ENCODE results near the gene THBS2. TPM values are rescaled to one million over a fixed set of nuclear protein-coding genes. Genes with fewer than 3 reads are reported as not detected.

The THBS2 gene
- total RNA-seq, 1 experiment from 2014 or later, result 0.39 TPM

- peak; percentile 58 for TF ChIP-seq POLR2AphosphoS5 (IDR thresholded peaks at IDR 0.05; ENCODE audit: low read depth, low read length)
- TF ChIP-seq ZFX (IDR thresholded peaks at IDR 0.05), result no peak
Observed at GRCh38 chr6:169292338-169293124, 38.9 kb upstream of the THBS2 start (continued).

DNA sequence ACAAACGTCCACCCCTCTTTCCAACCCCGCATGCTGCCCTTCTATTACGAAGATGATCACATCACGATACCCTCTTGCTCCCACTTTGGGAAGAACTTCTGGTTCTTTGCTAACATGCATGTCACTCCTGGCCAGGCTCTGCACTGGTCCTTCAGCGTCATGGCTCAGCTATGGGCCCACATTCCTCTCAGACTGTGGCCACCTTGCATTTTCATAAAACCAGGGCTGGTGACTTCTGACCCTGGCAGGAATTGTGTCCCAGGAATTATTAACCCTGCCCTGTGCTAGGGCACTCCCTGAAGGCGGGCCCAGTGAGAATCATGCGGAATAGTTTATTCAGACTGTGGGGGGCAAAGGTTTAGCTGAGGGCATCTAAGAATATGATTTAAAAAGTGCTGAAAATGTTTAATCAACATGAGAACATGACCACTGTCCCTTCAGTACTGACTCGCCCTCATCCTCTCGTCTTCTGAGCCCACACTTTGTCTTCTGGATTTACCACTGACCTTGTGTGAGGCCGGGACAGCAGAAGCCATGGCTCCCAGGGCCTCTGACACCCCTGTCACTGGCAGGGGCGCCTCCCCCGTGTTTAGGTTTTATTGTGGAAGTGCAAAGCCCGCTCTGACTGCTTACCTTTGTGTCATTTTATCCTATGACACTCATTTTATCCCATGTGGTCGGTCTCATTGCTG lies 38.1 kb upstream of the THBS2 start:
- no peak for TF ChIP-seq EGR1 (IDR thresholded peaks at IDR 0.05; ENCODE audit: low read depth)
- TF ChIP-seq ELF1 (IDR thresholded peaks at IDR 0.05; ENCODE audit: borderline replicate concordance, low read depth), result no peak
- no peak for TF ChIP-seq SRF (IDR thresholded peaks at IDR 0.05; ENCODE audit: low read depth)
- TF ChIP-seq, protein P1, sequence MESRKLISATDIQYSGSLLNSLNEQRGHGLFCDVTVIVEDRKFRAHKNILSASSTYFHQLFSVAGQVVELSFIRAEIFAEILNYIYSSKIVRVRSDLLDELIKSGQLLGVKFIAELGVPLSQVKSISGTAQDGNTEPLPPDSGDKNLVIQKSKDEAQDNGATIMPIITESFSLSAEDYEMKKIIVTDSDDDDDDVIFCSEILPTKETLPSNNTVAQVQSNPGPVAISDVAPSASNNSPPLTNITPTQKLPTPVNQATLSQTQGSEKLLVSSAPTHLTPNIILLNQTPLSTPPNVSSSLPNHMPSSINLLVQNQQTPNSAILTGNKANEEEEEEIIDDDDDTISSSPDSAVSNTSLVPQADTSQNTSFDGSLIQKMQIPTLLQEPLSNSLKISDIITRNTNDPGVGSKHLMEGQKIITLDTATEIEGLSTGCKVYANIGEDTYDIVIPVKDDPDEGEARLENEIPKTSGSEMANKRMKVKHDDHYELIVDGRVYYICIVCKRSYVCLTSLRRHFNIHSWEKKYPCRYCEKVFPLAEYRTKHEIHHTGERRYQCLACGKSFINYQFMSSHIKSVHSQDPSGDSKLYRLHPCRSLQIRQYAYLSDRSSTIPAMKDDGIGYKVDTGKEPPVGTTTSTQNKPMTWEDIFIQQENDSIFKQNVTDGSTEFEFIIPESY (IDR thresholded peaks at IDR 0.05; ENCODE audit: extremely low read depth, insufficient replicate concordance, low read length), result no peak
- TF ChIP-seq POLR2AphosphoS5 (IDR thresholded peaks at IDR 0.05; ENCODE audit: low read depth, low read length), result no peak
- TF ChIP-seq TCF7L2 (IDR thresholded peaks at IDR 0.05; ENCODE audit: borderline replicate concordance, extremely low read depth, insufficient read depth, insufficient read length), result no peak
- TF ChIP-seq EZH2 (IDR thresholded peaks at IDR 0.05), result no peak
- TF ChIP-seq POLR2A (IDR thresholded peaks at IDR 0.05; ENCODE audit: borderline replicate concordance, extremely low read depth, insufficient read depth, insufficient read length), result no peak
- TF ChIP-seq, protein P2, sequence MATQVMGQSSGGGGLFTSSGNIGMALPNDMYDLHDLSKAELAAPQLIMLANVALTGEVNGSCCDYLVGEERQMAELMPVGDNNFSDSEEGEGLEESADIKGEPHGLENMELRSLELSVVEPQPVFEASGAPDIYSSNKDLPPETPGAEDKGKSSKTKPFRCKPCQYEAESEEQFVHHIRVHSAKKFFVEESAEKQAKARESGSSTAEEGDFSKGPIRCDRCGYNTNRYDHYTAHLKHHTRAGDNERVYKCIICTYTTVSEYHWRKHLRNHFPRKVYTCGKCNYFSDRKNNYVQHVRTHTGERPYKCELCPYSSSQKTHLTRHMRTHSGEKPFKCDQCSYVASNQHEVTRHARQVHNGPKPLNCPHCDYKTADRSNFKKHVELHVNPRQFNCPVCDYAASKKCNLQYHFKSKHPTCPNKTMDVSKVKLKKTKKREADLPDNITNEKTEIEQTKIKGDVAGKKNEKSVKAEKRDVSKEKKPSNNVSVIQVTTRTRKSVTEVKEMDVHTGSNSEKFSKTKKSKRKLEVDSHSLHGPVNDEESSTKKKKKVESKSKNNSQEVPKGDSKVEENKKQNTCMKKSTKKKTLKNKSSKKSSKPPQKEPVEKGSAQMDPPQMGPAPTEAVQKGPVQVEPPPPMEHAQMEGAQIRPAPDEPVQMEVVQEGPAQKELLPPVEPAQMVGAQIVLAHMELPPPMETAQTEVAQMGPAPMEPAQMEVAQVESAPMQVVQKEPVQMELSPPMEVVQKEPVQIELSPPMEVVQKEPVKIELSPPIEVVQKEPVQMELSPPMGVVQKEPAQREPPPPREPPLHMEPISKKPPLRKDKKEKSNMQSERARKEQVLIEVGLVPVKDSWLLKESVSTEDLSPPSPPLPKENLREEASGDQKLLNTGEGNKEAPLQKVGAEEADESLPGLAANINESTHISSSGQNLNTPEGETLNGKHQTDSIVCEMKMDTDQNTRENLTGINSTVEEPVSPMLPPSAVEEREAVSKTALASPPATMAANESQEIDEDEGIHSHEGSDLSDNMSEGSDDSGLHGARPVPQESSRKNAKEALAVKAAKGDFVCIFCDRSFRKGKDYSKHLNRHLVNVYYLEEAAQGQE (IDR thresholded peaks at IDR 0.05; ENCODE audit: low read depth), result no peak
- intact Hi-C loops (cut with micrococcal nuclease), result no loop called here
- DNase-seq (ENCODE audit: low read depth, low spot score) (no peak), ATAC-seq (peak; percentile 28)
- no peaks in the 10 kb centered on the region for H3K79me2 ChIP-seq (ENCODE audit: insufficient read depth, low read length)
- H3K9ac ChIP-seq (ENCODE audit: low read length), result no peak overlapping the region
- peaks cover 43 to 51% of the 10 kb centered on the region in 2 experiments for H3K4me1 ChIP-seq (ENCODE audit: control insufficient read depth in 1 of 2, insufficient read depth in 2 of 2, low read length in 2 of 2)
- peak overlapping the region in 1 of 2 experiments; percentile 44; a peak in 2 of 4 replicates for H3K4me3 ChIP-seq (replicated peaks in 1 of 2; ENCODE audit: low read depth in 1 of 2, low read length in 2 of 2)
- peak overlapping the region; percentile 84 for H3K27ac ChIP-seq (ENCODE audit: low read depth, low read length)
- no peaks in the 10 kb centered on the region for H3K27me3 ChIP-seq (ENCODE audit: insufficient read depth, low read length)
- ChIA-PET CTCF (no interaction called here), RAD21 (ENCODE audit: low non-redundant PET in 1 of 2, low total read pairs in 2 of 2, uncharacterized antibody in 2 of 2, unreplicated experiment in 2 of 2) (interaction anchor here in 1 of 2 experiments (0.9 kb wide), 1 partner anchor 157 kb away, joined by 3 read pairs; no protein-coding TSS in a partner anchor), POLR2A (interaction anchor here (0.9 to 1.5 kb wide), 2 partner anchors 9 to 17 kb away, joined by 3 read pairs; no protein-coding TSS in a partner anchor)
- no peaks in the 10 kb centered on the region; a peak in 1 of 4 replicates for H3K9me3 ChIP-seq (ENCODE audit: control insufficient read depth in 1 of 2, insufficient read depth in 1 of 2, low read depth in 1 of 2, low read length in 2 of 2)
- no peaks in the 10 kb centered on the region for H3K9me2 ChIP-seq (ENCODE audit: insufficient read depth)
- BruUV-seq (replicated peaks), result no TSS peak
- H4K20me1 ChIP-seq (ENCODE audit: insufficient read depth), result no peaks in the 10 kb centered on the region
- peak overlapping the region; percentile 77 for H3K4me2 ChIP-seq (ENCODE audit: low read length)
- H2AFZ ChIP-seq (ENCODE audit: low read depth, low read length, poor library complexity, severe bottlenecking), result peak overlapping the region; percentile 25
- 0 out of 4 replicates have a peak, but pooled peaks cover 0 to 2% of the 10 kb centered on the region in 2 experiments for H3K36me3 ChIP-seq (ENCODE audit: control insufficient read depth in 1 of 2, insufficient read depth in 2 of 2, low read length in 2 of 2)

Measured in HCT116 (cell line).